Left hindlimb (tissue), 1 donor: ENCODE measurements around the gene TACC2.
"Not testable (repeated sequence)": the region's sequence is repeated elsewhere in the genome, so short reads cannot be mapped to it uniquely, and the experiment has no call there.

Source experiments
- DNase-seq: peaks from one replicate; pipeline ENCODE4 v3.0.0-alpha.2; 2018

Gene TACC2, protein sequence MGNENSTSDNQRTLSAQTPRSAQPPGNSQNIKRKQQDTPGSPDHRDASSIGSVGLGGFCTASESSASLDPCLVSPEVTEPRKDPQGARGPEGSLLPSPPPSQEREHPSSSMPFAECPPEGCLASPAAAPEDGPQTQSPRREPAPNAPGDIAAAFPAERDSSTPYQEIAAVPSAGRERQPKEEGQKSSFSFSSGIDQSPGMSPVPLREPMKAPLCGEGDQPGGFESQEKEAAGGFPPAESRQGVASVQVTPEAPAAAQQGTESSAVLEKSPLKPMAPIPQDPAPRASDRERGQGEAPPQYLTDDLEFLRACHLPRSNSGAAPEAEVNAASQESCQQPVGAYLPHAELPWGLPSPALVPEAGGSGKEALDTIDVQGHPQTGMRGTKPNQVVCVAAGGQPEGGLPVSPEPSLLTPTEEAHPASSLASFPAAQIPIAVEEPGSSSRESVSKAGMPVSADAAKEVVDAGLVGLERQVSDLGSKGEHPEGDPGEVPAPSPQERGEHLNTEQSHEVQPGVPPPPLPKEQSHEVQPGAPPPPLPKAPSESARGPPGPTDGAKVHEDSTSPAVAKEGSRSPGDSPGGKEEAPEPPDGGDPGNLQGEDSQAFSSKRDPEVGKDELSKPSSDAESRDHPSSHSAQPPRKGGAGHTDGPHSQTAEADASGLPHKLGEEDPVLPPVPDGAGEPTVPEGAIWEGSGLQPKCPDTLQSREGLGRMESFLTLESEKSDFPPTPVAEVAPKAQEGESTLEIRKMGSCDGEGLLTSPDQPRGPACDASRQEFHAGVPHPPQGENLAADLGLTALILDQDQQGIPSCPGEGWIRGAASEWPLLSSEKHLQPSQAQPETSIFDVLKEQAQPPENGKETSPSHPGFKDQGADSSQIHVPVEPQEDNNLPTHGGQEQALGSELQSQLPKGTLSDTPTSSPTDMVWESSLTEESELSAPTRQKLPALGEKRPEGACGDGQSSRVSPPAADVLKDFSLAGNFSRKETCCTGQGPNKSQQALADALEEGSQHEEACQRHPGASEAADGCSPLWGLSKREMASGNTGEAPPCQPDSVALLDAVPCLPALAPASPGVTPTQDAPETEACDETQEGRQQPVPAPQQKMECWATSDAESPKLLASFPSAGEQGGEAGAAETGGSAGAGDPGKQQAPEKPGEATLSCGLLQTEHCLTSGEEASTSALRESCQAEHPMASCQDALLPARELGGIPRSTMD (N-terminal part only)

DNA sequence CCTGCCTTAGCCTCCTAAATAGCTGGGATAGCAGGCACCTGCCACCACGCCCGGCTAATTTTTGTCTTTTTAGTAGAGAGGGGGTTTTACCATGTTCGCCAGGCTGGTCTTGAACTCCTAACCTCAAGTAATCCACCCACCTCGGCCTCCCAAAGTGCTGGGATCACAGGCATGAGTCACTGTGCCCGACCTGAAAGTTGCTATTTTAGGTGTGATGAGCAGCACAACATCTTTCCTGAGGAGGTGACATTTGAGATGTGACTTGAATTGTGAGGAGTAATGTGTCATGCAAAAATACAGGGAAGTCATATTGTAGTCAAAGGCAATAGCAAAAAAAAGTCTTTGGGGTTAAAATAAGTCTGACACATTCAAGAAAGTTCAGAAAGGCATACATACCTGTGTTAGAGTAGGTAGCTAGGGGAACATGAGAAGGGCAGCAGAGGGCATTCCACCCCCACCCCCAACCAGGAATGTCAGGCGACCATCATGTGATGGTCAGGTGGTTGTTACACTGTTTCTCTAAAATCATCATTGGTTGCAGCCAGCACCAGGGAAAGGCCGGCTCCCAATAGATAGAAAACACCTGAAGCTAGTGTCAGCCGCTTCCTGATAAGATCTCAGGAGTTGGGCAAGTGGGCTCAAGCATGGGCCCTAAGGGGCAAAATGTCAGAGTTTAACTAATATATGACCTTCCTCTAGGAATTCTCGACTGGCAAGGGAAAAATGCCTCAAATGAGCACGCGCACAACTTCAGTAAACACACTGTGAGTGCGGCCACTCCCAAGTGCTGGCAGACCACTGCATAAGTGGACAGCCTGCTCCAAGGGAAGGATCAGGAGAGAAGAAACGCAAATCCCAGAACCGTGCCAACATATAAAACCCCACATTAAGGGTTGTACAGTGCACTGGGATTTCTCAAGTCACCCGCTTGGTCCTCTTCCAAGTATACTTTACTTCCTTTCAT, at the start of gene TACC2:
Gene TACC2 (plus strand): TSS at position 803 of the 964 bp plus-strand sequence. CDS start 32,819 bp downstream, outside the sequence.
- DNase-seq: no peak

DNA sequence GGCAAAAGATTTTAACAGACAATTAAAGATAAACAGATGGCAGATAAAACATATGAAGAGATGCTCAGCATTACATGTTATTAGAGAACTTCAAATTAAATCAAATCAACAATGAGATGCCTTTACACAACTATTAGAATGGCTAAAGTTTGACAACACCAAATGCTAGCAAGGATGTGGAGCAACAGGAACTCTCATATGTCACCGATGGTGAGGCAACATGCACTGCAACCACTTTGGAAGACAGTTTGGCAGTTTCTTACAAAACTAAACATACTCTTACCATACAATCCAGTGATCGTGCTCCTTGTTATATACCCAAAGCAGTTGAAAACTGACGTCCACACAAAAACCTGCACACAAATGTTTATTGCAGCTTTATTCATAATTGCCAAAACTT, 47.4 kb upstream of the TACC2 start:
- DNase-seq: no peak

DNA sequence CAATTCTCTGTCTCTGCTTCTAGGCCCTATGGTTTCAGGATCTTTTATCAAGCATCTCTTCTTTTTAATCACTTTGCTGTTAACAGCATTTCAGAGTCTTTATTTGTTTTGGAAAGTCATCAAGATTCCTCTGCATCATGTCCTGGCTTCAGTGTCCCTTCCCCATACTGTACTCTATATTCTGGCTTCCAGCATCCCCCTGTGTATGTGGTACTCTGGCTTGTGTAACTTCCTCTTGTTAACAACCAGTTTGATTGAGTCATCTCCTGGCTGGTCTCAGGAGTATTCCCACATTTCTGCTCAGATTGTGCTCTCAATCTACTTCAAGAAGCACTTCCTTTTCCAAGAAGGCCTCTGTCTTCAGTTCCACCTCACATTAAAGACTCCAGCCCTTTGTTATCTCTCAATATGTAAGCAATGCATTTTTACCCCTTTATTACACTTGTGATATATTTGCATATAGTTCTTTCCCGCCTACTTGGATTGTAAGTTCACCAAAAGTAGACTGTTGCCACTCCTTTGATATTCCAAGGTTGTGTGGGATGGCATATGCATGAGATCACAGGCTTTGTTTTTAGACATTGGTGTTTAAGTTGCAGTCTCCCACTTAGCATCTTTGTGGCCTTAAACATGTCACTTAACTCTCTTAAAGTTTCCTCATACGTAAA, 46.1 kb upstream of the TACC2 start:
- DNase-seq: peak; percentile 46

DNA sequence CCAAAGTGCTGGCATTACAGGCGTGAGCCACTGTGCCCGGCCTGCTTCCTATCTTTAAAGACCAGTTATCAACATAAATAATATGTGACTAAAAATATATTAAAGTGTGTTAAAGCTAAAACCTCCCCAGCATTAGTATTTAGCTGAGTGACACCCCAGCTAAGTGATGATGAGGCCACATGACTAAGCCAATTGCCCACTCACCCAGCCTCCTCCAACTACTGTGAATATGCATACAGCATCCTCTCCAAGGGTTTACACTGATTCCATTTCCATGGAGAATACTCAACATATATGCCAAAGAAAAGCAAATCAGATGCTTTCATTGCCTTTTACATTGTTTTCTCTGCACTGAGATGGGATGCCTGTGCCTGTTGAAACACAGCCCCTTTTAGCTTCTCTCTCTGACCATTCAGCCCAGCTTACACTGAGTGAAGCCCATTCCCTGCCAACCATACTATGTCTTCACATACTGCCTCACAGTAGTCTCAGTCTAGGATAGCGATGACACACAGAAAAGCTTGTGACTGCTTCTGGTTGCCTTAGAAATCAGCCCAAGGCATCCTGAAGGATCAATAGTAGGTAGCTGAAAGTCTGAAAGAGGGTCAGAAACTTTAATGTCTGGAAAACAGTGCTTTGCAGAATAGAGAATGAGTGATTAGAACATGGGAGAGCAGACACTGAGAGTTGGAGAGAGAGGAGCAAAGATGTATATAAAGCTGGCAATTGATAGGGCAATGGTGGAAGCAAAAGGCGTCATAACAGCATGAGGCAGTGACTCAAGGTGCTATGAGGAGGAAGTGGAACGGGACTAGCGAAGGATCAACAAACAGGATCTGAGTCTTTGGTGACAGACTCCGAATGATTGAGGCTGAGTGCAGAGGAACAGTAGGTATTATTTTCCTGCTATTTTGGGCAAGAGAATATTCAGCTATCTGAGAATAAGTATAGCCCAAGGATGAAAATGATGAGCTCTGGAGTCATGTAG, 41.3 kb upstream of the TACC2 start:
- DNase-seq: no peak

DNA sequence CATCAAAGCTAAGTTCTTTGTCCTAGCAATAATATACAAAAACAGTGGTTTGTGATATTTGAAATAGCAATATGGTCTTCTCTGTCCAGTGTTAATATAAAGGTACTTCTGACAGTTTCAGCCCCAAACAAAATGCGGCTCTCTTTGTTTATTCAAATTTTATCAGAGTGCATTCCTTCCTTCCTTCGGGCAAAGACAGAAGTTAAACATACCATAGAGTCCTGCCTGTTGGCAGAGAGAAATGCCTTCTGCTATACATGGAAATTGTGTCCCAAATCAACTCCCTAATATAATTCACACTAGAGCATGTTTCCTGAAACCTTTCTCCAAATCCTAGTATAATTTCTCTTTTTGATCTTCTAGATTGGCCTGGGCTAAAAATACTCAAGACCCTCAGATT, 39.9 kb upstream of the TACC2 start:
- no peak for DNase-seq

DNA sequence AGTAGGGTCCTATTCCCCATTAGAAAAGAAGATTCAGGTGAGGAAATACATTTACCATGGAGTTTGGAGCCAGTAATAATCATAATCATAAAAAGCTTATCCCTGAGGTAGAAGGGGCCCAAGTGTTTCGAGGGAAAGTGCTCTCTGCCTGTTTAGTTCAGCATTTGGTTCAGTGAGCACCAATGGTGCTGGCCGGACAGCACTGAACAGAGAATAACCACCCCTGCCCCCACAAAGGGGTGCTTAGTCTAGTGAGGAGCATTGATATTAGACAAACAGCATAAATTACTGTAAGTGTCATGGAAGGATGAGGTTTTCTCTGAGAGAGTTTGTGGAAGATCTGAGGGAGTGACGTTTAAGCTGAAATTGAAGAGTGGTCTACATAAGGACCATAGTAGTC, 39.5 kb upstream of the TACC2 start:
- DNase-seq: no peak

DNA sequence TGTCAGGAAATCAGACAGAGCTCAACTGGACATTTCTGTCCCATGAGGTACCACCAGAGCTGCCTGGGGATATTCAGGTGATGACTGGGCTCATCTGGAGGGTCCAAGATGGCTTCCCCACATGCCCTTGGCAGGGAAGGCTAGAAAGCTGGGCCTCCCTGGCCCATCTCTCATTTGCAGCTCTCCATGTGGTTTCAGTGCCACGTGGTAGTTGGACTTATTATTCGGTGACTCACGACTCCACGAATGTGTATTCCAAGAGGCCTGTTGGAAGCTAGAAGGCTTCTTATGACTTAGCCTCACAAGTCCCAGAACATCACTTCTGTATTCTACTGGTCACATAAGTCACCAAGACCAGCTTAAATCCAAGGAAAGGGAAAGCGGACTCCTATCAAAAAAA, 36.7 kb upstream of the TACC2 start:
- no peak for DNase-seq

DNA sequence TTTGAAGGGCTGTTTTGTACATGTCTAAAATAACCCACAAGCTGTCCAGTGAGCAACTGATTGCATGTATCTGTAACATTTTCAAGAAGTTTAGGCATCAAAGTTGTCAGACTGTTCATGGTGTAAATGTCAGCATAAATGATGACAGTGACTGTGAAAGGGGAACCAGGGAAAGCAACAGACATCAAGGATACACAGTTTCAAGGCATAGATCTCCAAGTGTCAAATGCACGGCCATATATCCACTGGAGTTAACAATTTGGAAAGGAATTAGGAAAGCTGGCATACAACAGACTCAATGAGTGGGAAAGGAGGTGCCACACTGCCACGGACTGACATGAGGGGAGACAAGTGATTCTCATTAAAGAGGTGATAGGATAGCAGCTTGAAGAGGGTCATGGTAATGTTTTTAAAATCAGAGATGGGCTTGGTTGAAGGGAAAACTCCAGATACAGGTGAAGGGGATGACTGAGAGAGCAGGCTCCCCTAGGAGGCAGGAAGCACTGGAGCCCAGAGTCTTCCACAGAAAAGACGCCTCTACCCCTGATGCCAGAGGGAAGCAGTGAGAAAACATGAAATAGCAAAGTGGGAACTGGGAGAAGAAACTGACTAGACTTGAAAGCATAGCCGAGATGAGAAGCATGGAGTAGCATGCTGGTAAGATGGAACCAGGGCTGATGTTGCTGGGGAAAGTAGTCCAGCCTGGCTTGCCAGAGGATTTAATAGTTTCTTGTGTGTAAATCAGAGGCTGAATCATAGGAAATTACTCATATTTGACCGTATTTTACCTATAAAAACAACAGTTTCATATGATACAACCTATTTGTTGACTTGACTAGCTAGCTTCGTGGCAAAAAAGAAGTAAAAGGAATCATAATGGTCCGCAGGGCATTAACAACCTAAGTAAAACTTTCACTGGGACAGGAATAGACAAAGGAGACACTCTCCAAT, 32.6 kb upstream of the TACC2 start:
- no peak for DNase-seq

DNA sequence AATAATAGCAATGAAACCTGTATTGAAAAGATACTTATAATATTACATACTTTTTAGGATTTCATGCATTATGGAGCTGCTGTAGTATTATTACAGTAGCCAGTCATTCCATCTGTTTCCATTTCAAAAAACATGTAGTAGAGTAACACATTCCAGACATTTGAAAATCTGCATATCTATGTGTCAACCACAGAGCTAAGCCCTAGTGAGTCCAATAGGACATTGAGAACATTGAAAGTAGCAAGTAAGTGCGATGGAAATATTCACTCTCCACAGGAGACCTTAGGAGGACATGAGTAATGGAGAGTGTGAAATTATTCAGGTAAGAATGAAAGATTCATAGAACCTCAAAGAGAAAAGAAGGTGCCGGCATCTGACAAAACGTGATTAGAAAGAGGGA, 29.3 kb upstream of the TACC2 start:
- DNase-seq: no peak

DNA sequence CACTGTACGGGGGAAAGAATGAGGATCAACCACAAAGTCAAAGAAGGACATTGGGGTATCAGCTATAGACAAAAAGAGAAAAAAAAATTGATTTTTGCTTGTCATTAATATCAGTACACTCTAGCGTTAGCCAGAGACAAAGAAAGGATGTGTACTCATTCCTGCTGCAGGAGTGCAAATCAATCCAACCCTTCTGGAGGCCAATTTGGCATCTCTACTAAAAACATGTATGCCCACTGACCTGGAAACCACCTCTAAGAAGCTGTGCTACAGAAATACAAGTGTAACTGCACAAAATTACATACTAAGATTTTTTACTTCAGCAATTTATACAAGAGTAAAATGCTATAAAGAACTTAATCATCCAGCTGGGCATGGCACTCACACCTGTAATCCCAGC, 27.5 kb upstream of the TACC2 start:
- DNase-seq: no peak

DNA sequence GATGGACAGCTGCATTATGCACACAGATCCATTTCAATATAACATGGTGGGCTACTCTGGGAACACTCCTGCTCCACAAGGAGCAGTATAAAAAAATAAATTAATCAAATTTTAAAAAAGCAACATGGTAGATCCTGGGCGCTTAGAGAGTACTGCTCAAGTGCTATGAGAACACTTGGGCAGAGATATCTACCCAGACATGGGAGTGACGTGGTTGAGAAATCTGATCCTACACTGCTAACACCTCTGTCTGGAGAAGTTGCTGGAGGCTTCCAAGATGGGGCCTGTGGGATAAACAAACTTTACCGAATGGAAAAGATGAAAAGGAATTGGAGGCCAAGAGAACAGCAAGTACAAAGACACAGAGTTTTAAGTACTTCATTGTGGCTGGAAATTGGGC, 23.0 kb upstream of the TACC2 start:
- DNase-seq: no peak

DNA sequence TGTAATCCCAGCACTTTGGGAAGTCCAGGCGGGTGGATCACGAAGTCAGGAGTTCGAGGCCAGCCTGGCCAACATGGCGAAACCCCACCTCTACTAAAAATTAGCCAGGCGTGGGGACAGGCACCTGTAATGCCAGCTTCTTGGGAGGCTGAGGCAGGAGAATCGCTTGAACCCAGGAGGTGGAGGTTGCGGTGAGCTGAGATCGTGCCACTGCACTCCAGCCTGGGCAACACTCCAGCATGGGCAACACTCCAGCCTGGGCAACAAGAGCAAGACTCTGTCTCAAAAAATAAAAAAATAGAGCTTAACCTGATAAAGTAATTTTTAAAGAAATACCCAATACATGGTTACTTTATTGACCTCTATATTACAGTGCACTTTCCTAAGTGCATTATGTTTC, 19.9 kb upstream of the TACC2 start:
- not testable (repeated sequence) for DNase-seq

DNA sequence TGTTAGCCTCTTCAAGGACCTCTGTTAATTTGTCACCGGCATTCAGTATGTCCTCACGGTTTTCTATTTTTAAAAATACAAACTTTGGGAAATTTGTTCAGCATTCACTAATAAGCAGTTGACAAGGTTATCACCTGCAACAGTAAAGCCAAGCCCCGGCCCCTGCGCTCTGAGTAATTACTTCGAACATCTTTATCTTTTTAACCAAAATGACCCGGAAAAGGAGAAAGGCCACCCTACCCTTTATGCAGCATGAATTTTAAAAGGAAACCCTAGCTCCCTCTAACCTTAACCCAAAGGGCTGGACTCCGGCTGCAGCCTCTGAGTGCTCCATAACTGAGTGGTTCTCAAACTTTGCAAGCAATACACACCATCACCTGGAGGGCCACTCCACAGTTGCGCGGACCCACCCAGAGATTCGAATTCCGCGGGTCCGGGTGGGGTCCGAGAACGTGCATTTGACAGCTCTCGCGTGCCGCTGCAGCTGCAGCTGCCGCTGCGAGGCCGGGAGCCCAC, 14.9 kb upstream of the TACC2 start:
- no peak for DNase-seq

DNA sequence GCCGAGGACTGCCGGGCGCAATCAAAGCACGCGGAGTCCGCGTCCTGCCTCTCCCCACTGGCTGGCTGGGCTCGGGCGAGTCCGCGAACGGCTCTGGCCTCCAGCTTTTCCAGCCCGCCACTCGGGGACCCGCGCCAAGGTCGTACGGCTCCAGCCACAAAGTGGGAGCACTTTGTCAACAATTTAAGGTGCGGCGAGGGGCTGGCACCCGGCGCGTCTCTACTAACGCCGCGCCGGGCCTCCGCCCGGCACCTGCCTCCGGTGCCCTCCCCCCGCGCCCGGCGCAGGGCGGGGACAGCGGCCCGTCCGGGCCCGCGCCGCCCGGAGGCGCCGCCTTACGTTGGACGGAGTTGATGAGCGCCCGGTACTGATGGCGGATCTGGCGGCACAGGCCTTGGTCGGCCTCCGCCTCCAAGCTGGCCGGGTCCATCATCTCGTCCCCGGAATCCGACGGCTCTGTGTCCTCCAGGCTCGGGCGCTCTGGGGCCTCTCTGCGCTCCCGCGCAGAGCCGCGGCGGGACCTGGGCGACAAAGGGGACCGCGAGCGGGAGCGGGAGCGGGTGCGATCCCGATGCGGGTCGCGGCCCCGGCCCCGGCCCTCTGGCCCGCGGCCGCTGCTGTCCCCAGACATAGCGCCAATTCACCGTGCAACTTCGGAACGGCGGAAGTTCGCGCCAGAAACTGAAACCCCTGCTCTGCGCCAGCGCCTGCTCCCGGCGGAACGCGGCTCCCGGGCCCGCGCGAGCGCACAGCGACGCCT, 14.2 kb upstream of the TACC2 start, which contains the start of gene NSMCE4A:
Gene NSMCE4A (minus strand): TSS at position 683 of the 760 bp plus-strand sequence. CDS start 52 bp downstream, at position 631.
- DNase-seq: peak; percentile 82

DNA sequence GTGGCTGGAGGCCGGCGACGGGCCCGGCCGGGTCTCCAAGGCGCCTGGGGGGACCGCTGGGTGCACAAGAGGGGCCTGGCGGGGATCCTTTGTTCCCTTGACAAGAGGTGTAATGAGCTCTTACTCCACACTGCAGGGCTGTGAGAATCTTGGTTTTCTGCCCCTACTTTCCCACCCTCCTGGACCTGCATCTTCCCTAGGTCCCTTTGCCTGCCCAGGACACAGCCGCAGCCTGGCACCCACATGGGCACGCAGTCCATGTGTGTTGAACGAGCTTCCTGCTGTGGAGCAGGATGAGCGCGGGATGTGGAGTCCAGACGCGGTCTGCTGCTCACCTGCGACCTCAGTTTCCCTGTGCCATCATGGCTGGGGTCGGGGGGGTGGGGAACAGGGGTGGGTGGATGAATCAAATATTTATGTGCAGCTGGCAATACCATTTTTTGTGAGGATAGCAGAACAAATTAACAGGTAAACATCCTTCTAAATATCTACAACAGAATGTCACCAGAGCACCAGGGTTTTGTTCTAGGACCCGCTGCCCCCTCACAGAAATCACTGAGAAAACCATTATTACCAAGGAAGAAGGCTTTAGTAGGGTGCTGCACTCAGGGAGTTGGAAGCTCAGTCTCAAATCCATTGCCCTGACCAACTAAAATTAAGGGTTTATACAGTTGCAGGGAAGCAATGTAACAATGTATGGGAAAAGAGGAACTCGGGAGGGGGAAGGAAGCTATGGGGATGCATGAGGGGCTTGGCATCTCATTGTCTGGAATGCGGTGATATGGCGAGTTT, 13.5 kb upstream of the TACC2 start:
- no peak for DNase-seq

DNA sequence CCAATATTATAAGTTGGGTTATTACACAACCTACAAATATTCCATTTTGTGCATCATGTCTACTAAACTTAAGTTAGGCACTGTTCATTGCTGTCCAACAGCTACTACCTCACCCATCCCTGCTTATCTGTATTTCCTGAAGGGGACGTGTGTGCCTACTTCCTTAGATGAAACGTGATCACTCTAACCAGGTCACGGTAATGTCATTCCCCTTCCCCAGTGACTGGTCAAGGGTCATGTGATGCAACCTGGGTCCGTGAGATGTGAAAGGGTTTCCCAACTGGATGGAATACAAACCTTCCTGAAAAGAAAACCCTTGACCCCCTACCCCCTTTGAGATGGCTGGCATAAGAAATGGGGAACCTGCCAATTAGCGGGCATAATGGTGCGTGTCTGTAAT, 12.4 kb upstream of the TACC2 start:
- no peak for DNase-seq

DNA sequence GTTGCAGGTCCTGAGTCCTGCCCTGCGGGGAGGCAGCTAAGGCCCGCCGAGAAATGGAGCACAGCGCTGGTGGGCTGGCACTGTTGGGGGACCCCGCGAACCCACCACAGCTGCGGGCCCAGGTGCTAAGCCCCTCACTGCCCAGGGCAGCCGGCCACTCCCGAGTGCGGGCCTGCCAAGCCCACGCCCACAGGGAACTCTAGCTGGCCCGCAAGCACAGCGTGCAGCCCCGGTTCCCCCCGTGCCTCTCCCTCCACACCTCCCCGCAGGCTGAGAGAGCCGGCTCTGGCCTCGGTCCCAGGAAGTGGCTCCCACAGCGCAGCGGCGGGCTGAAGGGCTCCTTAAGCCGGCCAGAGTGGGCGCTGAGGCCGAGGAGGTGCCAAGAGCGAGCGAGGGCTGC, 10.5 kb upstream of the TACC2 start:
- DNase-seq: no peak
